HG03025 (cell line): Measurements from ENCODE around the gene NUDT22.

ENCODE experiments used
- ATAC-seq: cut with Tn5 transposase; IDR thresholded peaks from one replicate; pipeline ENCODE4 v1.9.1; 2021; ENCODE audit warnings: mild to moderate bottlenecking, moderate library complexity; ENCODE audit not compliant: unreplicated experiment, low FRiP score

Gene NUDT22

GRCh38 chr11:64253043-64253442 is 27.0 kb downstream of the NUDT22 start:
- no peak for ATAC-seq

GRCh38 chr11:64253481-64253880 is 27.4 kb downstream of the NUDT22 start:
- ATAC-seq: no peak

GRCh38 chr11:64254326-64254725 is 28.3 kb downstream of the NUDT22 start:
- ATAC-seq: no peak

- ATAC-seq: no peak
Observed at GRCh38 chr11:64255135-64256128, 29.4 kb downstream of the NUDT22 start.

GRCh38 chr11:64256300-64256699 is 30.2 kb downstream of the NUDT22 start:
- ATAC-seq: no peak

- no peak for ATAC-seq
Observed at GRCh38 chr11:64258356-64258755, 32.3 kb downstream of the NUDT22 start.

GRCh38 chr11:64258946-64259532 is 33.0 kb downstream of the NUDT22 start:
- no peak for ATAC-seq

- no peak for ATAC-seq
Observed at GRCh38 chr11:64259533-64260067, 33.5 kb downstream of the NUDT22 start.

- no peak for ATAC-seq
Observed at GRCh38 chr11:64260147-64260708, 34.2 kb downstream of the NUDT22 start.

- no peak for ATAC-seq
Observed at GRCh38 chr11:64261556-64262080, 35.5 kb downstream of the NUDT22 start.

- no peak for ATAC-seq
Observed at GRCh38 chr11:64262271-64263002, 36.4 kb downstream of the NUDT22 start.

GRCh38 chr11:64263021-64263946 is 37.2 kb downstream of the NUDT22 start:
- ATAC-seq: no peak

GRCh38 chr11:64263947-64264317 is 37.9 kb downstream of the NUDT22 start:
- no peak for ATAC-seq

GRCh38 chr11:64264371-64264852 is 38.3 kb downstream of the NUDT22 start:
- ATAC-seq: no peak

- no peak for ATAC-seq
Observed at GRCh38 chr11:64265176-64266160, 39.4 kb downstream of the NUDT22 start.

- no peak for ATAC-seq
Observed at GRCh38 chr11:64266339-64266738, 40.3 kb downstream of the NUDT22 start.

GRCh38 chr11:64267207-64267945 is 41.3 kb downstream of the NUDT22 start:
- no peak for ATAC-seq
